OCI-LY3 (cell line): ENCODE results near the gene SLC39A6.

Experiments used
- CTCF ChIP-seq: fragments of 200-600, 300-600 bp; sonication (generic); IDR thresholded peaks from 2 replicates; pipeline ENCODE4 v1.5.1; 2014; ENCODE audit warnings: antibody characterized with exemption, low read length, low read depth
- EZH2phosphoT487 ChIP-seq: fragments of 200-600 bp; shearing (Covaris generic); IDR thresholded peaks from 2 replicates; pipeline ENCODE4 v1.6.1; 2018; ENCODE audit warnings: antibody characterized with exemption, mixed run types, low read depth

GRCh38 chr18:36167692-36168218, 38.6 kb upstream of the SLC39A6 start:
- TF ChIP-seq CTCF (no peak), EZH2phosphoT487 (no peak)
